Caco-2 (cell line): Measurements from ENCODE around the gene TRUB1. TPM values are rescaled to one million over a fixed set of nuclear protein-coding genes. Genes with fewer than 3 reads are reported as not detected.

Source experiments
- BruUV-seq: library from RNA; stranded (reverse); fragments of 400-500 nt; replicated peaks from 2 replicates; lab custom pipeline; 2021; lab: Mats Ljungman, UMichigan
- CTCF ChIA-PET: fragments of 300-600 bp; sonication (Branson Sonifier 250); formaldehyde crosslinking; loops from one replicate; lab custom pipeline; 2022; ENCODE audit warnings: antibody characterized with exemption; lab: Charles Lee
- POLR2A ChIA-PET: fragments of 300-600 bp; sonication (Branson Sonifier 250); formaldehyde crosslinking; loops from one replicate; lab custom pipeline; 2022; ENCODE audit warnings: antibody characterized with exemption; lab: Charles Lee
- DNase-seq, 2 experiments: peaks; one replicate each; pipeline versions ENCODE4 v3.0.0 to v3.0.0-alpha.2; 2020 to 2022
- H3K27me3 ChIP-seq: replicated peaks from 2 replicates; pipeline ENCODE4 v1.6.0; 2011; ENCODE audit warnings: low read length; ENCODE audit not compliant: control insufficient read depth, insufficient read depth
- H3K36me3 ChIP-seq: 2 replicates; pipeline ENCODE4 v1.5.1; 2011; ENCODE audit warnings: low read length; ENCODE audit not compliant: control insufficient read depth, insufficient read depth
- H3K4me1 ChIP-seq: fragments of 250-450 bp; sonication (Bioruptor Pico); 2 replicates; pipeline ENCODE4 v1.5.1; 2020; ENCODE audit warnings: mild to moderate bottlenecking
- H3K4me3 ChIP-seq: 2 replicates; pipeline ENCODE4 v1.5.1; 2011; ENCODE audit warnings: low read depth, mild to moderate bottlenecking, control low read depth, low read length
- H3K9me3 ChIP-seq: fragments of 250-450 bp; sonication (Bioruptor Pico); 2 replicates; pipeline ENCODE4 v1.5.1; 2020; ENCODE audit warnings: mild to moderate bottlenecking, moderate library complexity
- H3K27ac Mint-ChIP-seq: one replicate; pipeline ENCODE4 v1.8.0; 2022; ENCODE audit warnings: mixed read lengths; ENCODE audit not compliant: unreplicated experiment
- H3K27me3 Mint-ChIP-seq: one replicate; pipeline ENCODE4 v1.8.0; 2022; ENCODE audit warnings: mixed read lengths; ENCODE audit not compliant: insufficient read depth, unreplicated experiment
- H3K36me3 Mint-ChIP-seq: one replicate; pipeline ENCODE4 v1.8.0; 2022; ENCODE audit warnings: mild to moderate bottlenecking, mixed read lengths; ENCODE audit not compliant: insufficient read depth, unreplicated experiment
- H3K4me1 Mint-ChIP-seq: one replicate; pipeline ENCODE4 v1.8.0; 2022; ENCODE audit warnings: low read depth, mixed read lengths; ENCODE audit not compliant: unreplicated experiment
- H3K4me3 Mint-ChIP-seq: one replicate; pipeline ENCODE4 v1.8.0; 2022; ENCODE audit warnings: mild to moderate bottlenecking, moderate library complexity, mixed read lengths; ENCODE audit not compliant: unreplicated experiment
- H3K9me3 Mint-ChIP-seq: one replicate; pipeline ENCODE4 v1.8.0; 2022; ENCODE audit warnings: mixed read lengths; ENCODE audit not compliant: unreplicated experiment
- intact Hi-C: fragments of 100-400 bp; cut with micrococcal nuclease; formaldehyde crosslinking; loops from one replicate; pipeline ENCODE4 v1.10.0; 2022; ENCODE audit not compliant: unreplicated experiment
- total RNA-seq: library from RNA; stranded (reverse); gene quantifications from 2 replicates; pipeline ENCODE4 v1.2.3, GENCODE V29; 2022
- TF ChIP-seq, protein P1 (sequence below), 2 experiments: fragments of 200-600 bp in 1 of 2; IDR thresholded peaks; 1 replicate in 1 of 2; 2 replicates in 1 of 2; pipeline versions ENCODE4 v1.5.1 to v1.8.0; 2011 to 2022; ENCODE audit warnings: antibody characterized with exemption in 1 of 2, control low read depth in 1 of 2, inconsistent platforms in 1 of 2, low read depth in 1 of 2, low read length in 1 of 2, mild to moderate bottlenecking in 1 of 2, moderate library complexity in 1 of 2; ENCODE audit not compliant: insufficient read depth in 1 of 2, severe bottlenecking in 1 of 2, unreplicated experiment in 1 of 2

TRUB1 gene
- total RNA-seq, 1 experiment from 2014 or later = 22.0 TPM

- H3K4me3 Mint-ChIP-seq = peak overlapping the region; percentile 20
- Histone ChIP-seq H3K36me3 (no peaks in the 10 kb centered on the region), H3K4me1 (peaks cover 22% of the 10 kb centered on the region), H3K27me3 (no peaks in the 10 kb centered on the region), H3K9me3 (no peaks in the 10 kb centered on the region), H3K4me3 (no peak overlapping the region)
- no peaks in the 10 kb centered on the region for H3K36me3 Mint-ChIP-seq
- POLR2A ChIA-PET = no interaction called here
- intact Hi-C loops = no loop called here
- peak overlapping the region; percentile 49 for H3K27ac Mint-ChIP-seq
- TF ChIP-seq, protein P1, sequence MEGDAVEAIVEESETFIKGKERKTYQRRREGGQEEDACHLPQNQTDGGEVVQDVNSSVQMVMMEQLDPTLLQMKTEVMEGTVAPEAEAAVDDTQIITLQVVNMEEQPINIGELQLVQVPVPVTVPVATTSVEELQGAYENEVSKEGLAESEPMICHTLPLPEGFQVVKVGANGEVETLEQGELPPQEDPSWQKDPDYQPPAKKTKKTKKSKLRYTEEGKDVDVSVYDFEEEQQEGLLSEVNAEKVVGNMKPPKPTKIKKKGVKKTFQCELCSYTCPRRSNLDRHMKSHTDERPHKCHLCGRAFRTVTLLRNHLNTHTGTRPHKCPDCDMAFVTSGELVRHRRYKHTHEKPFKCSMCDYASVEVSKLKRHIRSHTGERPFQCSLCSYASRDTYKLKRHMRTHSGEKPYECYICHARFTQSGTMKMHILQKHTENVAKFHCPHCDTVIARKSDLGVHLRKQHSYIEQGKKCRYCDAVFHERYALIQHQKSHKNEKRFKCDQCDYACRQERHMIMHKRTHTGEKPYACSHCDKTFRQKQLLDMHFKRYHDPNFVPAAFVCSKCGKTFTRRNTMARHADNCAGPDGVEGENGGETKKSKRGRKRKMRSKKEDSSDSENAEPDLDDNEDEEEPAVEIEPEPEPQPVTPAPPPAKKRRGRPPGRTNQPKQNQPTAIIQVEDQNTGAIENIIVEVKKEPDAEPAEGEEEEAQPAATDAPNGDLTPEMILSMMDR (IDR thresholded peaks at IDR 0.05; ENCODE audit: insufficient read depth in 1 of 2, low read depth in 1 of 2, low read length in 1 of 2, severe bottlenecking in 1 of 2, unreplicated experiment in 1 of 2) = no peak
- CTCF ChIA-PET = interaction anchor here (0.6 kb wide), 1 partner anchor 30 kb away, joined by 3 read pairs; no protein-coding TSS in a partner anchor
- H3K9me3 Mint-ChIP-seq = peaks cover 10% of the 10 kb centered on the region
- BruUV-seq = no TSS peak
- no peak for DNase-seq
- peaks cover 25% of the 10 kb centered on the region for H3K4me1 Mint-ChIP-seq
- H3K27me3 Mint-ChIP-seq = no peaks in the 10 kb centered on the region
Measured at GRCh38 chr10:114902151-114902550, 35.8 kb upstream of the TRUB1 start.

GRCh38 chr10:114905450-114905849 is 32.5 kb upstream of the TRUB1 start:
- ChIA-PET POLR2A (no interaction called here), CTCF (no interaction called here)
- TF ChIP-seq, protein P1 (IDR thresholded peaks at IDR 0.05; ENCODE audit: insufficient read depth in 1 of 2, low read depth in 1 of 2, low read length in 1 of 2, severe bottlenecking in 1 of 2, unreplicated experiment in 1 of 2) = no peak
- no peaks in the 10 kb centered on the region for H3K9me3 ChIP-seq
- Mint-ChIP-seq H3K27ac (no peak overlapping the region), H3K36me3 (no peaks in the 10 kb centered on the region), H3K4me1 (peaks cover 25% of the 10 kb centered on the region), H3K9me3 (peaks cover 10% of the 10 kb centered on the region), H3K27me3 (no peaks in the 10 kb centered on the region), H3K4me3 (no peak overlapping the region)
- no peak overlapping the region for H3K4me3 ChIP-seq
- BruUV-seq = no TSS peak
- intact Hi-C loops = no loop called here
- no peaks in the 10 kb centered on the region for H3K36me3 ChIP-seq
- peak in 1 of 2 experiments; percentile 7 for DNase-seq
- H3K4me1 ChIP-seq = peaks cover 22% of the 10 kb centered on the region
- H3K27me3 ChIP-seq = no peaks in the 10 kb centered on the region

GRCh38 chr10:114906981-114907380 is 31.0 kb upstream of the TRUB1 start:
- Histone ChIP-seq H3K4me3 (no peak overlapping the region), H3K27me3 (no peaks in the 10 kb centered on the region), H3K36me3 (no peaks in the 10 kb centered on the region), H3K9me3 (no peaks in the 10 kb centered on the region), H3K4me1 (peaks cover 16% of the 10 kb centered on the region)
- H3K27me3 Mint-ChIP-seq = no peaks in the 10 kb centered on the region
- no peak overlapping the region for H3K4me3 Mint-ChIP-seq
- intact Hi-C loops = no loop called here
- no TSS peak for BruUV-seq
- no peaks in the 10 kb centered on the region for H3K36me3 Mint-ChIP-seq
- CTCF ChIA-PET = no interaction called here
- TF ChIP-seq, protein P1 (IDR thresholded peaks at IDR 0.05; ENCODE audit: insufficient read depth in 1 of 2, low read depth in 1 of 2, low read length in 1 of 2, severe bottlenecking in 1 of 2, unreplicated experiment in 1 of 2) = no peak
- DNase-seq = no peak
- POLR2A ChIA-PET = no interaction called here
- peaks cover 19% of the 10 kb centered on the region for H3K4me1 Mint-ChIP-seq
- peaks cover 10% of the 10 kb centered on the region for H3K9me3 Mint-ChIP-seq
- no peak overlapping the region for H3K27ac Mint-ChIP-seq
